NT2/D1 (cell line): Measurements from ENCODE around the gene NR2C1.
A peak's percentile ranks its signal among the peaks of the same experiment; 100 is the strongest.

ENCODE experiments used
- DNase-seq: peaks from one replicate; pipeline ENCODE4 v3.0.0-alpha.2; 2011; ENCODE audit warnings: low read depth, low spot score
- H3K27me3 ChIP-seq: 2 replicates; pipeline ENCODE4 v1.6.0; 2011; ENCODE audit warnings: mild to moderate bottlenecking; ENCODE audit not compliant: insufficient read length, insufficient read depth
- H3K36me3 ChIP-seq: 2 replicates; pipeline ENCODE4 v1.6.1; 2011; ENCODE audit warnings: mild to moderate bottlenecking, low read length, mixed read lengths; ENCODE audit not compliant: insufficient read depth, insufficient read length
- H3K4me1 ChIP-seq: 2 replicates; pipeline ENCODE4 v1.5.1; 2011; ENCODE audit not compliant: insufficient read depth, insufficient read length
- H3K4me3 ChIP-seq: 2 replicates; pipeline ENCODE4 v1.5.1; 2011; ENCODE audit warnings: low read depth; ENCODE audit not compliant: insufficient read length
- H3K9ac ChIP-seq: 2 replicates; pipeline ENCODE4 v1.6.0; 2011; ENCODE audit warnings: low read depth; ENCODE audit not compliant: insufficient read length
- H3K9me3 ChIP-seq: 2 replicates; pipeline ENCODE4 v1.5.1; 2011; ENCODE audit warnings: mild to moderate bottlenecking, low read length; ENCODE audit not compliant: insufficient read depth
- SUZ12 ChIP-seq: IDR thresholded peaks from 2 replicates; pipeline ENCODE4 v1.6.1; 2011; ENCODE audit not compliant: insufficient read length, insufficient read depth; ENCODE audit errors: extremely low read depth
- YY1 ChIP-seq: IDR thresholded peaks from 2 replicates; pipeline ENCODE4 v1.6.1; 2011; ENCODE audit not compliant: insufficient read length, insufficient read depth
- ZNF274 ChIP-seq: IDR thresholded peaks from 2 replicates; pipeline ENCODE4 v1.6.1; 2011; ENCODE audit warnings: mild to moderate bottlenecking, low read depth, low read length

The NR2C1 gene

GRCh38 chr12:95072900-95073697 is at the start of gene NR2C1:
NR2C1 (minus strand) TSS chr12:95073618; CDS start chr12:95067384, 6,234 bp downstream.
- DNase-seq: peak; percentile 94
- Histone ChIP-seq H3K36me3 (peaks cover 25% of the 10 kb centered on the region), H3K9me3 (no peaks in the 10 kb centered on the region), H3K4me3 (peak within 1 kb of the TSS; percentile 94), H3K9ac (peak within 1 kb of the TSS; percentile 96), H3K4me1 (no peaks in the 10 kb centered on the region), H3K27me3 (no peaks in the 10 kb centered on the region)
- TF ChIP-seq SUZ12: no peak
- TF ChIP-seq YY1: no peak

GRCh38 chr12:95118788-95119179 is 45.4 kb upstream of the NR2C1 start:
- no peak for DNase-seq

GRCh38 chr12:95118138-95118787 is 44.8 kb upstream of the NR2C1 start:
- Histone ChIP-seq H3K9ac (no peak overlapping the region), H3K9me3 (no peaks in the 10 kb centered on the region), H3K4me3 (no peak overlapping the region), H3K36me3 (peaks cover 3% of the 10 kb centered on the region), H3K27me3 (no peaks in the 10 kb centered on the region), H3K4me1 (no peaks in the 10 kb centered on the region)
- TF ChIP-seq SUZ12 (no peak), YY1 (no peak), ZNF274 (no peak)
- DNase-seq: no peak

More at GRCh38 chr12:95118788-95119179, 45.4 kb upstream of the NR2C1 start:
- Histone ChIP-seq H3K9ac (no peak overlapping the region), H3K4me1 (no peaks in the 10 kb centered on the region), H3K36me3 (no peaks in the 10 kb centered on the region), H3K9me3 (no peaks in the 10 kb centered on the region), H3K27me3 (no peaks in the 10 kb centered on the region), H3K4me3 (no peak overlapping the region)
- TF ChIP-seq ZNF274 (no peak), SUZ12 (no peak)

GRCh38 chr12:95117178-95117599 is 43.8 kb upstream of the NR2C1 start:
- Histone ChIP-seq H3K4me1 (no peaks in the 10 kb centered on the region), H3K4me3 (no peak overlapping the region), H3K9ac (no peak overlapping the region), H3K27me3 (no peaks in the 10 kb centered on the region), H3K9me3 (no peaks in the 10 kb centered on the region), H3K36me3 (peaks cover 10% of the 10 kb centered on the region)
- no peak for DNase-seq
- TF ChIP-seq YY1: no peak
- TF ChIP-seq SUZ12: no peak

GRCh38 chr12:95116773-95117172 is 43.4 kb upstream of the NR2C1 start:
- Histone ChIP-seq H3K9ac (no peak overlapping the region), H3K4me1 (no peaks in the 10 kb centered on the region), H3K27me3 (no peaks in the 10 kb centered on the region), H3K36me3 (peaks cover 10% of the 10 kb centered on the region), H3K4me3 (no peak overlapping the region), H3K9me3 (no peaks in the 10 kb centered on the region)
- TF ChIP-seq YY1 (no peak), SUZ12 (no peak), ZNF274 (no peak)
- no peak for DNase-seq

GRCh38 chr12:95116341-95116740 is 42.9 kb upstream of the NR2C1 start:
- H3K9me3 ChIP-seq: no peaks in the 10 kb centered on the region
- H3K4me3 ChIP-seq: no peak overlapping the region
- no peak overlapping the region for H3K9ac ChIP-seq
- TF ChIP-seq YY1 (no peak), ZNF274 (no peak), SUZ12 (no peak)
- no peaks in the 10 kb centered on the region for H3K27me3 ChIP-seq
- DNase-seq: no peak
- peaks cover 13% of the 10 kb centered on the region for H3K36me3 ChIP-seq
- H3K4me1 ChIP-seq: no peaks in the 10 kb centered on the region

GRCh38 chr12:95115641-95116040 is 42.2 kb upstream of the NR2C1 start:
- H3K36me3 ChIP-seq: peaks cover 20% of the 10 kb centered on the region
- no peak overlapping the region for H3K9ac ChIP-seq
- no peaks in the 10 kb centered on the region for H3K9me3 ChIP-seq
- H3K27me3 ChIP-seq: no peaks in the 10 kb centered on the region
- DNase-seq: no peak
- no peak for TF ChIP-seq SUZ12
- no peak for TF ChIP-seq YY1
- no peak for TF ChIP-seq ZNF274
- H3K4me1 ChIP-seq: no peaks in the 10 kb centered on the region
- H3K4me3 ChIP-seq: no peak overlapping the region
